Lower leg skin (tissue), 3 donors: Measurements from ENCODE around the gene SLC41A1.
"Not testable (repeated sequence)": the region's sequence is repeated elsewhere in the genome, so short reads cannot be mapped to it uniquely, and the experiment has no call there.

ENCODE experiments used
- POLR2A ChIP-seq, 2 donors: fragments of 450-650 bp; IDR thresholded peaks; one replicate each; pipeline ENCODE4 v1.6.1; 2016 to 2017; ENCODE audit warnings: antibody characterized with exemption in 2 of 2, mild to moderate bottlenecking in 1 of 2, moderate library complexity in 1 of 2
- TF ChIP-seq, protein P1 (sequence below), 3 donors: fragments of 450-650 bp; IDR thresholded peaks; one replicate each; pipeline ENCODE4 v1.5.1; 2016; ENCODE audit warnings: antibody characterized with exemption in 3 of 3, mild to moderate bottlenecking in 3 of 3, moderate library complexity in 2 of 3

DNA sequence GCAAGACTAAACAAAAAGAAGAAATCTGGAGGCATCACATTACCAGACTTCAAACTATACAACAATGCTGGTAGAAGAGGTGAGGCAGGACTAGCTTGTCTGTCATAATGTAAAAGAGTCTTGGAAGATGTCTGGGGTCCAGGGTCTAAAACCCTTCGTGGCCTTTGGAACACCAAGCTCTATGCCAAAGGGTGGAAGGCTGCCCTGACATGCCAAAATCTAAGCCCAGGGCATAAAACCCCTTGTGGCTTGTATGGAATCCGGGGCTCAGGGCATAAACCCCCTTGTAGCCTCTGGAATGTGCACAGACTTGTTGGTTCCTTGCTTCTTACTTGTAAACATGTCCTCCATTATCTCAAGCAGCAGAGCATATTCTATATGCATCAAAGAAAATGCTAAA is 44.5 kb upstream of the SLC41A1 start:
- TF ChIP-seq, protein P1, sequence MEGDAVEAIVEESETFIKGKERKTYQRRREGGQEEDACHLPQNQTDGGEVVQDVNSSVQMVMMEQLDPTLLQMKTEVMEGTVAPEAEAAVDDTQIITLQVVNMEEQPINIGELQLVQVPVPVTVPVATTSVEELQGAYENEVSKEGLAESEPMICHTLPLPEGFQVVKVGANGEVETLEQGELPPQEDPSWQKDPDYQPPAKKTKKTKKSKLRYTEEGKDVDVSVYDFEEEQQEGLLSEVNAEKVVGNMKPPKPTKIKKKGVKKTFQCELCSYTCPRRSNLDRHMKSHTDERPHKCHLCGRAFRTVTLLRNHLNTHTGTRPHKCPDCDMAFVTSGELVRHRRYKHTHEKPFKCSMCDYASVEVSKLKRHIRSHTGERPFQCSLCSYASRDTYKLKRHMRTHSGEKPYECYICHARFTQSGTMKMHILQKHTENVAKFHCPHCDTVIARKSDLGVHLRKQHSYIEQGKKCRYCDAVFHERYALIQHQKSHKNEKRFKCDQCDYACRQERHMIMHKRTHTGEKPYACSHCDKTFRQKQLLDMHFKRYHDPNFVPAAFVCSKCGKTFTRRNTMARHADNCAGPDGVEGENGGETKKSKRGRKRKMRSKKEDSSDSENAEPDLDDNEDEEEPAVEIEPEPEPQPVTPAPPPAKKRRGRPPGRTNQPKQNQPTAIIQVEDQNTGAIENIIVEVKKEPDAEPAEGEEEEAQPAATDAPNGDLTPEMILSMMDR (IDR thresholded peaks at IDR 0.05), result not testable (repeated sequence)
- TF ChIP-seq POLR2A (IDR thresholded peaks at IDR 0.05), result not testable (repeated sequence)
